HepG2 (cell line): Measurements from ENCODE around the gene ABHD12. TPM values are rescaled to one million over a fixed set of nuclear protein-coding genes. Genes with fewer than 3 reads are reported as not detected.
A peak's percentile ranks its signal among the peaks of the same experiment; 100 is the strongest.

Source experiments
- HOMEZ ChIP-seq: IDR thresholded peaks from 2 replicates; pipeline ENCODE4 v1.6.1; 2016; ENCODE audit warnings: low read depth
- MATR3 ChIP-seq: sonication (generic); formaldehyde crosslinking; IDR thresholded peaks from 2 replicates; pipeline ENCODE4 v1.4.0; 2020; ENCODE audit warnings: missing genetic modification reagents
- MTF1 ChIP-seq: sonication (generic); formaldehyde crosslinking; IDR thresholded peaks from 2 replicates; pipeline ENCODE4 v1.5.0; 2020; ENCODE audit warnings: missing genetic modification reagents
- NBN ChIP-seq: fragments of 450-650 bp; conservative IDR thresholded peaks from 2 replicates; pipeline ENCODE4 v1.6.1; 2017
- NRL ChIP-seq: sonication (generic); formaldehyde crosslinking; IDR thresholded peaks from 2 replicates; pipeline ENCODE4 v1.5.0; 2020; ENCODE audit warnings: missing genetic modification reagents, mild to moderate bottlenecking, moderate library complexity, borderline replicate concordance
- RBM39 ChIP-seq: fragments of 200-400 bp; formaldehyde crosslinking; IDR thresholded peaks from one replicate; pipeline ENCODE4 v1.6.1; 2018; ENCODE audit warnings: antibody characterized with exemption, mild to moderate bottlenecking, low read depth, low read length; ENCODE audit not compliant: poor library complexity, severe bottlenecking
- SP140L ChIP-seq: sonication (generic); formaldehyde crosslinking; IDR thresholded peaks from 2 replicates; pipeline ENCODE4 v1.4.0; 2020; ENCODE audit warnings: missing genetic modification reagents, borderline replicate concordance
- SUZ12 ChIP-seq: fragments of 150-350 bp; IDR thresholded peaks from 2 replicates; pipeline ENCODE4 v1.6.1; 2014; ENCODE audit warnings: low read depth, low read length
- ZC3H4 ChIP-seq: sonication (generic); formaldehyde crosslinking; IDR thresholded peaks from 2 replicates; pipeline ENCODE4 v1.4.0; 2020; ENCODE audit warnings: missing genetic modification reagents, borderline replicate concordance
- ZNF543 ChIP-seq: sonication (generic); formaldehyde crosslinking; IDR thresholded peaks from 2 replicates; pipeline ENCODE4 v1.4.0; 2020; ENCODE audit warnings: mild to moderate bottlenecking, missing genetic modification reagents
- polyA plus RNA-seq, 8 experiments: library from polyadenylated mRNA; depleted of rRNA in 3 of 8; stranded (reverse) in 7 of 8; unstranded in 1 of 8; fragments of >200 nt; fragmentation: Illumina TruSeq in 4 of 8; extraction: Trizol in 4 of 8; gene quantifications; 2 replicates each; pipeline versions ENCODE4 v1.2.1 to v1.2.3, GENCODE V29; 2011 to 2016; ENCODE audit warnings: low read depth in 4 of 8, missing spikeins in 1 of 8, mixed read lengths in 1 of 8; ENCODE audit not compliant: insufficient read depth in 1 of 8
- total RNA-seq, 5 experiments: library from RNA; depleted of rRNA; stranded (reverse); fragments of >200 nt; fragmentation: Illumina TruSeq; extraction: Trizol; gene quantifications; 2 replicates each; pipeline ENCODE4 v1.2.3, GENCODE V29; 2016; ENCODE audit warnings: low read depth in 1 of 5

Gene ABHD12
- total and polyA plus RNA-seq, 2 of the 13 experiments (the other 11 are each of a cell fraction or from before 2014, with no cell fraction given): 23.5 to 72.1 TPM

GRCh38 chr20:25295386-25296093 lies 95.1 kb downstream of the ABHD12 start (continued):
- TF ChIP-seq HOMEZ (CRISPR knock-in tag): no peak
- TF ChIP-seq NBN: no peak
- TF ChIP-seq NRL: no peak
- TF ChIP-seq ZNF543 (CRISPR knock-in tag): 0 out of 2 replicates have a peak, but pooled peaks have one; percentile 19
- TF ChIP-seq MATR3: 0 out of 2 replicates have a peak, but pooled peaks have one; percentile 11
- TF ChIP-seq MTF1 (CRISPR knock-in tag): 0 out of 2 replicates have a peak, but pooled peaks have one; percentile 42
- TF ChIP-seq RBM39: peak; percentile 62
- no peak for TF ChIP-seq ZC3H4 (CRISPR knock-in tag)
- no peak for TF ChIP-seq SUZ12
- no peak for TF ChIP-seq SP140L (CRISPR knock-in tag)
